HL-60 (cell line): ENCODE results near the gene TRPV3.

Experiments used
- DNase-seq, 2 experiments: peaks; one replicate each; pipeline ENCODE4 v3.0.0-alpha.2; 2010 to 2020; ENCODE audit warnings: low read depth in 1 of 2, low spot score in 1 of 2
- H3K27ac ChIP-seq: fragments of 250-450 bp; sonication (Bioruptor Pico); replicated peaks from 2 replicates; pipeline ENCODE4 v1.5.1; 2020; ENCODE audit warnings: mild to moderate bottlenecking, moderate library complexity
- H3K27me3 ChIP-seq: fragments of 250-450 bp; sonication (Bioruptor Pico); 2 replicates; pipeline ENCODE4 v1.5.1; 2021; ENCODE audit warnings: mild to moderate bottlenecking, moderate library complexity; ENCODE audit not compliant: insufficient read depth, poor library complexity, severe bottlenecking
- H3K4me3 ChIP-seq: replicated peaks from 2 replicates; pipeline ENCODE4 v1.5.1; 2011; ENCODE audit warnings: mild to moderate bottlenecking, control low read depth, low read length; ENCODE audit not compliant: insufficient read depth
- GABPA ChIP-seq: IDR thresholded peaks from 2 replicates; pipeline ENCODE4 v1.6.1; 2012; ENCODE audit warnings: low read depth
- POLR2AphosphoS5 ChIP-seq: IDR thresholded peaks from 2 replicates; pipeline ENCODE4 v1.6.1; 2012; ENCODE audit warnings: low read depth
- SPI1 ChIP-seq: IDR thresholded peaks from 2 replicates; pipeline ENCODE4 v1.6.1; 2012; ENCODE audit warnings: low read depth, mild to moderate bottlenecking, borderline replicate concordance
- TF ChIP-seq, protein P1 (sequence below): IDR thresholded peaks from 2 replicates; pipeline ENCODE4 v1.6.1; 2012; ENCODE audit warnings: low read depth; ENCODE audit not compliant: insufficient replicate concordance
- TF ChIP-seq, protein P2 (sequence below): IDR thresholded peaks from one replicate; pipeline ENCODE4 v1.5.1; 2011; ENCODE audit warnings: low read length, control low read depth, inconsistent platforms; ENCODE audit not compliant: insufficient read depth

The TRPV3 gene

DNA sequence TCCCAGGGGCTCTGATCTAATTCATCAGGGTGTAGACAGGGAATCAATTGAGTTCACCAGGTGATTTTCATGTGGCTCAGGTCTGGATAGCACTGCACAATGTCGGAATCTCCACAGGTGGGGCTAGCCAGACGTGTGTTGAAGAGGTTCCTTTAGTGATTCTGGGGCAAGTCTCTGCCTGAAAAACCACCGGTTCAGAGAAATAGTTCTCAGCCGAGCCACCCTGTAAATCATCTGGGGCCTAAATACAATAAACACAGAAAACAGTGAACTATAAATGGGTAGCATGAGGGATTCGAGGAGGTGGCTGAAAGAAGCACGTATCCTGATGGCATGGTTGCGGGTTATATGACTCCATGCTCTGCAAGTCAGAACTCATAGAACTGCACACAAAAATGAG lies 60.5 kb downstream of the TRPV3 start:
- Histone ChIP-seq H3K4me3 (no peak overlapping the region), H3K27me3 (no peaks in the 10 kb centered on the region)
- TF ChIP-seq POLR2AphosphoS5 = no peak
- TF ChIP-seq, protein P1, sequence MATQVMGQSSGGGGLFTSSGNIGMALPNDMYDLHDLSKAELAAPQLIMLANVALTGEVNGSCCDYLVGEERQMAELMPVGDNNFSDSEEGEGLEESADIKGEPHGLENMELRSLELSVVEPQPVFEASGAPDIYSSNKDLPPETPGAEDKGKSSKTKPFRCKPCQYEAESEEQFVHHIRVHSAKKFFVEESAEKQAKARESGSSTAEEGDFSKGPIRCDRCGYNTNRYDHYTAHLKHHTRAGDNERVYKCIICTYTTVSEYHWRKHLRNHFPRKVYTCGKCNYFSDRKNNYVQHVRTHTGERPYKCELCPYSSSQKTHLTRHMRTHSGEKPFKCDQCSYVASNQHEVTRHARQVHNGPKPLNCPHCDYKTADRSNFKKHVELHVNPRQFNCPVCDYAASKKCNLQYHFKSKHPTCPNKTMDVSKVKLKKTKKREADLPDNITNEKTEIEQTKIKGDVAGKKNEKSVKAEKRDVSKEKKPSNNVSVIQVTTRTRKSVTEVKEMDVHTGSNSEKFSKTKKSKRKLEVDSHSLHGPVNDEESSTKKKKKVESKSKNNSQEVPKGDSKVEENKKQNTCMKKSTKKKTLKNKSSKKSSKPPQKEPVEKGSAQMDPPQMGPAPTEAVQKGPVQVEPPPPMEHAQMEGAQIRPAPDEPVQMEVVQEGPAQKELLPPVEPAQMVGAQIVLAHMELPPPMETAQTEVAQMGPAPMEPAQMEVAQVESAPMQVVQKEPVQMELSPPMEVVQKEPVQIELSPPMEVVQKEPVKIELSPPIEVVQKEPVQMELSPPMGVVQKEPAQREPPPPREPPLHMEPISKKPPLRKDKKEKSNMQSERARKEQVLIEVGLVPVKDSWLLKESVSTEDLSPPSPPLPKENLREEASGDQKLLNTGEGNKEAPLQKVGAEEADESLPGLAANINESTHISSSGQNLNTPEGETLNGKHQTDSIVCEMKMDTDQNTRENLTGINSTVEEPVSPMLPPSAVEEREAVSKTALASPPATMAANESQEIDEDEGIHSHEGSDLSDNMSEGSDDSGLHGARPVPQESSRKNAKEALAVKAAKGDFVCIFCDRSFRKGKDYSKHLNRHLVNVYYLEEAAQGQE = no peak
- TF ChIP-seq, protein P2, sequence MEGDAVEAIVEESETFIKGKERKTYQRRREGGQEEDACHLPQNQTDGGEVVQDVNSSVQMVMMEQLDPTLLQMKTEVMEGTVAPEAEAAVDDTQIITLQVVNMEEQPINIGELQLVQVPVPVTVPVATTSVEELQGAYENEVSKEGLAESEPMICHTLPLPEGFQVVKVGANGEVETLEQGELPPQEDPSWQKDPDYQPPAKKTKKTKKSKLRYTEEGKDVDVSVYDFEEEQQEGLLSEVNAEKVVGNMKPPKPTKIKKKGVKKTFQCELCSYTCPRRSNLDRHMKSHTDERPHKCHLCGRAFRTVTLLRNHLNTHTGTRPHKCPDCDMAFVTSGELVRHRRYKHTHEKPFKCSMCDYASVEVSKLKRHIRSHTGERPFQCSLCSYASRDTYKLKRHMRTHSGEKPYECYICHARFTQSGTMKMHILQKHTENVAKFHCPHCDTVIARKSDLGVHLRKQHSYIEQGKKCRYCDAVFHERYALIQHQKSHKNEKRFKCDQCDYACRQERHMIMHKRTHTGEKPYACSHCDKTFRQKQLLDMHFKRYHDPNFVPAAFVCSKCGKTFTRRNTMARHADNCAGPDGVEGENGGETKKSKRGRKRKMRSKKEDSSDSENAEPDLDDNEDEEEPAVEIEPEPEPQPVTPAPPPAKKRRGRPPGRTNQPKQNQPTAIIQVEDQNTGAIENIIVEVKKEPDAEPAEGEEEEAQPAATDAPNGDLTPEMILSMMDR = no peak

GRCh38 chr17:3485481-3486068 lies 72.0 kb downstream of the TRPV3 start:
- Histone ChIP-seq H3K4me3 (no peak overlapping the region), H3K27ac (no peak overlapping the region), H3K27me3 (no peaks in the 10 kb centered on the region)
- no peak for DNase-seq
- TF ChIP-seq, protein P1 = no peak
- TF ChIP-seq SPI1 (no peak), GABPA (no peak), POLR2AphosphoS5 (no peak)
- TF ChIP-seq, protein P2 = no peak

More for the DNA sequence above, 60.5 kb downstream of the TRPV3 start:
- no peak overlapping the region for H3K27ac ChIP-seq
- DNase-seq = no peak

GRCh38 chr17:3482852-3483251 lies 74.8 kb downstream of the TRPV3 start:
- no peak overlapping the region for H3K4me3 ChIP-seq
- no peak overlapping the region for H3K27ac ChIP-seq
- TF ChIP-seq GABPA (no peak), SPI1 (no peak), POLR2AphosphoS5 (no peak)
- TF ChIP-seq, protein P1 = no peak
- TF ChIP-seq, protein P2 = no peak
- no peaks in the 10 kb centered on the region for H3K27me3 ChIP-seq
- DNase-seq = no peak
